ENCODE measurements around the gene EIF4G1. TPM values are rescaled to one million over a fixed set of nuclear protein-coding genes. Genes with fewer than 3 reads are reported as not detected.

Gene EIF4G1
- polyA plus RNA-seq, 1 donor from 2014 or later, result 66.9 TPM

DNA sequence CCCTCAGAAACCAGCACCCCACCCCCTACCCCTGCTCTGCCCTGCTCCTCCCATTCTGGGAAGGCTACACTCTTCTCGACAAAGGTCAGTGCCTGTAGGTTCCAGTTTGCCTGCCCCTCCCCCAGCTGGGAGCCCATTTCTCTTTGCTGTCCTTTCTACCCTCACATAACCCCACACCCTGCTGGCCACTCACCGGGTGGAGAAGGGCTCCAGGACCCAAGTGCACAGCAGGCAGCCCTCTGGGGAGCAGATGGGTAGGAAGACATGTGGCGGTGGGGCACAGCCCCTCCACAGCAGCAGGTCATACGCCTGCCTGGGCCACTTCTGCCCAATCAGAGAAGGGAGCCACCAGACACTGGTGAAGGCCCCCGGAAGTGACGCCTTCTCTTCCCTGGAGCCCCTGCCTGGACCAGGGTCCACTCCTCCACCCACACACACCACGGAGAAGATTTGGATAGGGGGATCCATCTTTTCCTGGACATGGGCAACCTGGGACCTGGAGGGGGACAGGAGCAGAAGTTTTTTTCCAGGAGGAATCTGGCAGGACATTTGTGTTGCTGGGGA, 63.6 kb downstream of the EIF4G1 start, which contains the start of gene THPO:
Gene THPO (minus strand): TSS at position 326 of the 564 bp plus-strand sequence. CDS start 1,948 bp downstream, outside the sequence.
- TF ChIP-seq, protein P1, sequence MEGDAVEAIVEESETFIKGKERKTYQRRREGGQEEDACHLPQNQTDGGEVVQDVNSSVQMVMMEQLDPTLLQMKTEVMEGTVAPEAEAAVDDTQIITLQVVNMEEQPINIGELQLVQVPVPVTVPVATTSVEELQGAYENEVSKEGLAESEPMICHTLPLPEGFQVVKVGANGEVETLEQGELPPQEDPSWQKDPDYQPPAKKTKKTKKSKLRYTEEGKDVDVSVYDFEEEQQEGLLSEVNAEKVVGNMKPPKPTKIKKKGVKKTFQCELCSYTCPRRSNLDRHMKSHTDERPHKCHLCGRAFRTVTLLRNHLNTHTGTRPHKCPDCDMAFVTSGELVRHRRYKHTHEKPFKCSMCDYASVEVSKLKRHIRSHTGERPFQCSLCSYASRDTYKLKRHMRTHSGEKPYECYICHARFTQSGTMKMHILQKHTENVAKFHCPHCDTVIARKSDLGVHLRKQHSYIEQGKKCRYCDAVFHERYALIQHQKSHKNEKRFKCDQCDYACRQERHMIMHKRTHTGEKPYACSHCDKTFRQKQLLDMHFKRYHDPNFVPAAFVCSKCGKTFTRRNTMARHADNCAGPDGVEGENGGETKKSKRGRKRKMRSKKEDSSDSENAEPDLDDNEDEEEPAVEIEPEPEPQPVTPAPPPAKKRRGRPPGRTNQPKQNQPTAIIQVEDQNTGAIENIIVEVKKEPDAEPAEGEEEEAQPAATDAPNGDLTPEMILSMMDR (IDR thresholded peaks at IDR 0.05; ENCODE audit: poor library complexity, severe bottlenecking), result no peak
- TF ChIP-seq SMC3 (conservative IDR thresholded peaks at IDR 0.05; ENCODE audit: poor library complexity) (no peak), POLR2AphosphoS5 (IDR thresholded peaks at IDR 0.05) (no peak), RAD21 (conservative IDR thresholded peaks at IDR 0.05) (no peak), EZH2 (IDR thresholded peaks at IDR 0.05; ENCODE audit: borderline replicate concordance, insufficient read depth, low read length, poor library complexity, severe bottlenecking) (no peak), MXI1 (conservative IDR thresholded peaks at IDR 0.05; ENCODE audit: poor library complexity, severe bottlenecking) (no peak), EP300 (conservative IDR thresholded peaks at IDR 0.05; ENCODE audit: poor library complexity, severe bottlenecking) (no peak), TAF1 (IDR thresholded peaks at IDR 0.05; ENCODE audit: low read depth) (no peak)
- TF ChIP-seq, protein P2, sequence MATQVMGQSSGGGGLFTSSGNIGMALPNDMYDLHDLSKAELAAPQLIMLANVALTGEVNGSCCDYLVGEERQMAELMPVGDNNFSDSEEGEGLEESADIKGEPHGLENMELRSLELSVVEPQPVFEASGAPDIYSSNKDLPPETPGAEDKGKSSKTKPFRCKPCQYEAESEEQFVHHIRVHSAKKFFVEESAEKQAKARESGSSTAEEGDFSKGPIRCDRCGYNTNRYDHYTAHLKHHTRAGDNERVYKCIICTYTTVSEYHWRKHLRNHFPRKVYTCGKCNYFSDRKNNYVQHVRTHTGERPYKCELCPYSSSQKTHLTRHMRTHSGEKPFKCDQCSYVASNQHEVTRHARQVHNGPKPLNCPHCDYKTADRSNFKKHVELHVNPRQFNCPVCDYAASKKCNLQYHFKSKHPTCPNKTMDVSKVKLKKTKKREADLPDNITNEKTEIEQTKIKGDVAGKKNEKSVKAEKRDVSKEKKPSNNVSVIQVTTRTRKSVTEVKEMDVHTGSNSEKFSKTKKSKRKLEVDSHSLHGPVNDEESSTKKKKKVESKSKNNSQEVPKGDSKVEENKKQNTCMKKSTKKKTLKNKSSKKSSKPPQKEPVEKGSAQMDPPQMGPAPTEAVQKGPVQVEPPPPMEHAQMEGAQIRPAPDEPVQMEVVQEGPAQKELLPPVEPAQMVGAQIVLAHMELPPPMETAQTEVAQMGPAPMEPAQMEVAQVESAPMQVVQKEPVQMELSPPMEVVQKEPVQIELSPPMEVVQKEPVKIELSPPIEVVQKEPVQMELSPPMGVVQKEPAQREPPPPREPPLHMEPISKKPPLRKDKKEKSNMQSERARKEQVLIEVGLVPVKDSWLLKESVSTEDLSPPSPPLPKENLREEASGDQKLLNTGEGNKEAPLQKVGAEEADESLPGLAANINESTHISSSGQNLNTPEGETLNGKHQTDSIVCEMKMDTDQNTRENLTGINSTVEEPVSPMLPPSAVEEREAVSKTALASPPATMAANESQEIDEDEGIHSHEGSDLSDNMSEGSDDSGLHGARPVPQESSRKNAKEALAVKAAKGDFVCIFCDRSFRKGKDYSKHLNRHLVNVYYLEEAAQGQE (IDR thresholded peaks at IDR 0.05; ENCODE audit: borderline replicate concordance), result no peak
- Histone ChIP-seq H2AFZ (ENCODE audit: low read depth, low read length) (no peak within 1 kb of the TSS), H3K9ac (ENCODE audit: low read length) (no peak within 1 kb of the TSS), H4K20me1 (ENCODE audit: insufficient read depth) (no peaks in the 10 kb centered on the region), H3K27me3 (ENCODE audit: insufficient read depth, low read depth, low read length) (peaks cover 38% of the 10 kb centered on the region), H3K4me3 (ENCODE audit: low read length) (no peak within 1 kb of the TSS), H3K9me3 (ENCODE audit: low read length) (no peaks in the 10 kb centered on the region), H3K36me3 (ENCODE audit: insufficient read depth, low read length) (no peaks in the 10 kb centered on the region), H3K4me2 (ENCODE audit: low read length) (no peak within 1 kb of the TSS), H3K27ac (ENCODE audit: low read length) (no peak within 1 kb of the TSS), H3K79me2 (replicated peaks; ENCODE audit: insufficient read depth, low read length) (no peaks in the 10 kb centered on the region), H3K9me2 (ENCODE audit: insufficient read depth, low read length) (no peaks in the 10 kb centered on the region), H3F3A (ENCODE audit: insufficient read depth, low read length, poor library complexity, severe bottlenecking) (no peaks in the 10 kb centered on the region)

DNA sequence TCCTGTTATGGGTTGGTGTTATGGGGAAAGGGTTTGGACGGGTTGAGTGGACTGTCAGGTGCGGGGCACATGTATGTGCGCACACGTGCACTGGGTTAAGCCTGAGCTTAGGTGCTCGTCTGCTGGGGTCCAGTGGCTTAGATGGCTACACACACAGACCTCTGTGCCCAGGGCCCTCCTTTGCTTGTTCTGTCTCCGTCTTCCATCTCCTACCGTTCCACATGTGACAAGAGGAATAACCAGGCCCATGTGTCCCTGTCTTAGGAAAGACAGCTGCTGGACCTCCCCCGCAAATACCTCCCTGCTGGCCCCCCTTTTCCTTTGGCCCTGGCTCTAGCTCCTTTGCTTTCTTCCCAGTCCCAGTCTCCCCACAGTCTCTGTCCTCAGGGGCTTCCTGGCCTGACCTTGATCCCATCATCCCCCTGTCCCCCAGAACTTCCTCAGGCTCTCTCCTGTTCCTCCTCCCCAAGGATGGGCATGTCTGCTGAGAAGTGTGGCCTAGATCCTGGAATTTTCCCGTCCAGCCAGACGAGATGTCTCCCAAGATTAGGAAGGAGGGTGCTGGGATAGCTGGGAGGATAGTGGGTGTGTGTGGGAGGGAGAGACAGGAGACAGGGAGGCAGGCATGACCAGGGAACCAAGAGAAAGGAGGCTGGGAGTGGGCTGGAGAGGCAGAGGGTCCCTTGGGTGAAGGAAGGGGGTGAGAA, 64.4 kb downstream of the EIF4G1 start:
- Histone ChIP-seq H3K4me2 (ENCODE audit: low read length) (no peak overlapping the region), H3K9me3 (ENCODE audit: low read length) (no peaks in the 10 kb centered on the region), H3K9me2 (ENCODE audit: insufficient read depth, low read length) (no peaks in the 10 kb centered on the region), H4K20me1 (ENCODE audit: insufficient read depth) (no peaks in the 10 kb centered on the region), H3K9ac (ENCODE audit: low read length) (no peak overlapping the region), H3K27ac (ENCODE audit: low read length) (no peak overlapping the region), H3K36me3 (ENCODE audit: insufficient read depth, low read length) (no peaks in the 10 kb centered on the region), H3K79me2 (replicated peaks; ENCODE audit: insufficient read depth, low read length) (no peaks in the 10 kb centered on the region), H3K4me3 (ENCODE audit: low read length) (no peak overlapping the region), H3F3A (ENCODE audit: insufficient read depth, low read length, poor library complexity, severe bottlenecking) (no peaks in the 10 kb centered on the region), H3K27me3 (ENCODE audit: insufficient read depth, low read depth, low read length) (peaks cover 39% of the 10 kb centered on the region), H2AFZ (ENCODE audit: low read depth, low read length) (no peak overlapping the region)
- TF ChIP-seq POLR2AphosphoS5 (IDR thresholded peaks at IDR 0.05), result no peak
- TF ChIP-seq, protein P1 (IDR thresholded peaks at IDR 0.05; ENCODE audit: poor library complexity, severe bottlenecking), result no peak
- TF ChIP-seq RAD21 (conservative IDR thresholded peaks at IDR 0.05), result no peak
- TF ChIP-seq EP300 (conservative IDR thresholded peaks at IDR 0.05; ENCODE audit: poor library complexity, severe bottlenecking), result no peak
- TF ChIP-seq, protein P2 (IDR thresholded peaks at IDR 0.05; ENCODE audit: borderline replicate concordance), result no peak
- TF ChIP-seq MXI1 (conservative IDR thresholded peaks at IDR 0.05; ENCODE audit: poor library complexity, severe bottlenecking), result no peak
- no peak for TF ChIP-seq EZH2 (IDR thresholded peaks at IDR 0.05; ENCODE audit: borderline replicate concordance, insufficient read depth, low read length, poor library complexity, severe bottlenecking)
- TF ChIP-seq SMC3 (conservative IDR thresholded peaks at IDR 0.05; ENCODE audit: poor library complexity), result no peak
- TF ChIP-seq TAF1 (IDR thresholded peaks at IDR 0.05; ENCODE audit: low read depth), result no peak

Measured in neural cell (in vitro differentiated cells).